Stimulated activated CD4-positive, alpha-beta T cell treated with anti-CD3 and anti-CD28 coated beads, Interleukin-4, amount 100 ng/mL, for 4 hours (primary cell): ENCODE results near the gene MYO3B.
"Not testable (repeated sequence)": the region's sequence is repeated elsewhere in the genome, so short reads cannot be mapped to it uniquely, and the experiment has no call there.

Experiments
- DNase-seq, 2 experiments: peaks; one replicate each; pipeline ENCODE4 v3.0.0-alpha.2; 2020

The MYO3B gene

GRCh38 chr2:170660409-170660808 is 482.5 kb downstream of the MYO3B start:
- DNase-seq, result no peak

DNA sequence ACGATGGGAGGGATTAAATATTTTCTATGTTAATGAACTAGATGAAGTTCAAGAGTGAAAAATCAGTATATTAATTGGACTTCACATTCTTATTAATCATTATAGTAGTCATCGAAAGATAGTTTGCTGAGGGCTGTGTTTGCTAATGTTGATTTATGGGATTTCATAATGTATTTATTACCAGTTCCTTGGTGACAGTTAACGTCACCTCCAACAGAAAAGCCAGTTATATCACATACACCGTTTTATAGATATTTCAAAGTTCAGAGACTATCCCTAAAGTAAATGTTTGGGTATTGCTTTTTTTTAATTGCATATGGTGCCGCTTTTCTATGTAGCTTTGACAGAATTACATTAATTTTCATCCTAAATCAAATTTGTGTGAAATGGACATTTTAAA is 487.8 kb downstream of the MYO3B start:
- DNase-seq, result no peak

DNA sequence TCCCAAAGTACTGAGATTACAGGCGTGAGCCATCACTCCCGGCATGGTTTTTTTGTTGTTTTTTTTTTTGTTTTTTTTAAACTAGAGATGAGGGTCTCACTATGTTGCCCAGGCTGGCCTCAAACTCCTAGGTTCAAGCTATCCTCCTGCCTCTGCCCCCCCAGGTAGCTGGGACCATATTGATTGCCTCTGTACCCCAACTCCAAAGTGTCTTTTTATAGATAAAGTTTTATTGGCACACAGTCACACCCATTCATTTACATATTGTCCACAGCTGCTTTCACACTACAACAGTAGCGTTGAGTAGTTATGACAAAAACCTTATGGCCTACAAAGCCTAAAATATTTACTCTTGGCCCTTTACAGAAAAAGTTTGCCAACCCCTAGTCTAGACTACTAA is 492.0 kb downstream of the MYO3B start:
- no peak for DNase-seq

- no peak for DNase-seq
These were observed 492.7 kb downstream of the MYO3B start for GRCh38 chr2:170670651-170671050.

GRCh38 chr2:170671079-170671478 is 493.1 kb downstream of the MYO3B start:
- DNase-seq, result no peak

GRCh38 chr2:170674282-170674681 is 496.3 kb downstream of the MYO3B start:
- DNase-seq, result not testable (repeated sequence)

GRCh38 chr2:170675701-170676100 is 497.8 kb downstream of the MYO3B start:
- no peak for DNase-seq

GRCh38 chr2:170679607-170680079 is 501.7 kb downstream of the MYO3B start:
- DNase-seq, result no peak

- DNase-seq, result no peak
These were observed 502.4 kb downstream of the MYO3B start for GRCh38 chr2:170680172-170680941.

DNA sequence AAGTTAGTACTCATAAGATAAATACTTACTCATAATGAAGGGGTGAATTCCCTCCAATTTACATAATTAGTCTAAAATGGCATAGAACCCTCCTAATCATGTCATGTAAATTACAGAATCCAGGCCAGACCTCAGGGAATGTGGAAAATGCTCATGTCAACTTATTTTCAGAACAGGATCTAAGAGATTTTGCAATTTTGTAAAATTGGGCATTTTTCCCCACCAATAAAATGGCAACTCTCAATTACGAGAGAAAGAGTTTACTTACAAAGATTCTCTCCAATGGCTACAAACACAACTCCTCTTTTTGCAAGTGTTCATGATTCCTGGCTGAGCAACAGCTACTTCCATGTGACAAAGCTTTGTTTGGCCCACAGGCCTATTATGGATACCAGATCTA is 503.4 kb downstream of the MYO3B start:
- DNase-seq, result no peak

DNA sequence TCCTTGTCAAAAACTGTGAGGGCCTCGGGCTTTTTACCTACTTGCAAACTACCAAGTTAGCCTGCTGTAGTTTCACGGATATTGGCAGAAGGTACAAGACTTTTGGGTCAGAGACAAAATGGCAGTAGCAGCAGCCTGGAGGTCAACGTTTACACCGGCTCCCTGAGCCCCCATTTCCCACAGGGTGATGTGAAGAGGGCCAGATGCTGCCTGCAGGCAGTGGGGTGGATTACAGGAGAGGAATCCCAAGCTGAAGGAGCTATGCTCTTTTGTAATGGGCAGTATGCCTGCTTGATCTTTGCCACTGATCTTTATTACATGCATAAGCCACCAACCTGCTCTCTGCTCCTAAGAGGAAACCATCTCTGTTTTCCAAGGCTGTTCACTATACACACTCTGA is 507.6 kb downstream of the MYO3B start:
- DNase-seq, result no peak

GRCh38 chr2:170689481-170689880 is 511.5 kb downstream of the MYO3B start:
- no peak for DNase-seq

GRCh38 chr2:170690640-170691039 is 512.7 kb downstream of the MYO3B start:
- no peak for DNase-seq

GRCh38 chr2:170694316-170694715 is 516.4 kb downstream of the MYO3B start:
- no peak for DNase-seq

DNA sequence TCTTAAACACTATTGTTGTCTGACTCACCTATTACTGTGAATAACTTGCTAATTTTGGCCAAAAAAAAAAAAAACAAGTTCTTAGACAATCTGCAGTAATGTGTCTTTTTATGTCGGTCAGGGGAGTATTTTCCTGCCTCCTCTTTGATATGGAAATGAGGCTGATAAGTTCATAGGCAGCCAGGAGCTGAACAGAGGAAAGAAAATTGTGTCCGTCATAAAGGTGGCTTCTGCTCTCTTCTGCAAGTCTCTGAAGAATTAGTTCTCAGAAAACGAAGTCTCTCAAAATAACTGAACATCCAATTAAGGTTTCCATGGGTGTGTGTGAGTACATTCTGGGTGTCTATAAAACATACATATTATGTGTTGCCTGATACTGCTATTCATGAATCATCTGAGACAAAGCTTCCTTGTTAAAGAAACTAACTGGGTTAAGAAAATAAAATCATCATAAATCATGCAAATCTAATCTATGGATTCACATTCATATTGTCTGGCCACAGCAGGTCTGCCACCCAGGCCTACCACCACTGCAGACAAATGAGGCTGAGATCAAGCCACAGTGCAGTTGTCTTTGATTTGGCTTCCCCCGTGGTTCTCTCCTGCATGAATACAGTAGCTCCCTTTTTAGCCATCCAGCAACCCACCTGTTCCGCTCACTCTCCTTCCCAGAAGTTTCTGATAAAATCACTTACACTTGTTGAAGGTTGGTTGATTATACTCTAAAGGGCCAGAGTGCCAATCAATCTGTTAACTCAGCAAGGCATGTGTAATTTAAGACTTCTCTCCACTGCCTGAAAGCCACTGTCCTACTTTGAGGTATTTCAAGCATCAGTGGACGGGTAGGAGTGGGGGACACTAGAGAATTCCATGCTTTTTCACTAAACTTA is 517.8 kb downstream of the MYO3B start:
- no peak for DNase-seq

GRCh38 chr2:170696948-170697347 is 519.0 kb downstream of the MYO3B start:
- DNase-seq, result no peak

DNA sequence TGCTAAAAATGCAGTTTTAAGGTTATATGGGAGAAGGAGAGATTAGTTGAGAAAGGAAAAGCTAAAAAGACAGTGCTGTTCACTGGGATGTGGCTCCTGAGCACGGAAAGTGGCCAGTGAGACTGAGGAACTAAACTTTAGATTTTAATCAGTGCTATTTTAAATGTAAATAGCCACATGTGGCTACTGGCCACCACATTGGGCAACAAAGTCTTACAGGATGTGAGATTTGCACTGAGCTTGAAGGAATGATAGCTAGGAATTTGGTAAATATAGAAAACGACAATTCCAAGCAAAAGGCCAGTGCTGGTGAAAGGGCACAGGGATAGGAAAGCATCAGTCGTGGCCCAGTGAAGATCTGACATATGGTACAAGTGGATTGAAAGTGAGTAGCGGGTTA is 523.1 kb downstream of the MYO3B start:
- no peak for DNase-seq

DNA sequence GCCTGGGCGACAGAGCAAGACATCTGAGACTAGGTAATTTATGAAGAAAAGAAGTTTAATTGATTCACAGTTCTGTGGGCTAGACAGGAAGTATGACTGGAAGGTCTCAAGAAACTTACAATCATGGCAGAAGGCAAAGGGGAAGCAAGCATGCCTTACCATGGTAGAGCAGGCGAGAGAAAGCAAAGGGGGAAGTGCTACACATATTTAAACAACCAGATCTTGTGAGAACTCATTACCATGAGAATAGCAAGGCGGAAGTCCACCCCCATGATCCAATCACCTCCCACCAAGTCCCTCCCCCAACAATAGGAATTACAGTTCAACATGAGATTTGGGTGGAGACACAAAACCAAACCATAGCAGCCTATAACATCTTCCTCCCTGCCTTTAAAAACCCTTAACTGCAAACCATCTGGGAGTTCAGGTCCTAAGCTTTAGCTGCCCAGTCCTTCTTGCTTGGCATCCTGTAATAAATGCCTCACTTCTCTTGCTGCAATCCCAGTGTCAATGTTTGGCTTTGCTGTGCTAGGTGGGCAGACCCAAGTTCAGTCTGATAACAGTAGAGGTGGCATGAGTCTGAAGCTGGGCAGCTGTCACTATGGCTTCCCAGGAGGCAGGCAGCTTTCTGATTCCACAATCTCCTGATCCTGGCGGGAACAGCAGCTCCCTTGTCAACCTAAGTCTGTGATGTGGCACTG is 526.0 kb downstream of the MYO3B start:
- no peak for DNase-seq
